Bronchial smooth muscle cell (primary cell): ENCODE results near the gene ABHD11. TPM values are rescaled to one million over a fixed set of nuclear protein-coding genes. Genes with fewer than 3 reads are reported as not detected.

Experiments
- total RNA-seq: library from RNA; depleted of rRNA; stranded (reverse); fragments of >200 nt; gene quantifications from 2 replicates; pipeline ENCODE4 v1.2.1, GENCODE V29; 2014

The ABHD11 gene
- total RNA-seq: 8.0 and 10.7 TPM in 2 replicates

GRCh38 chr7:73738612-73739386 lies at the start of gene ABHD11:
Gene ABHD11 (minus strand): TSS chr7:73738802. CDS start chr7:73738770, 32 bp downstream.

DNA sequence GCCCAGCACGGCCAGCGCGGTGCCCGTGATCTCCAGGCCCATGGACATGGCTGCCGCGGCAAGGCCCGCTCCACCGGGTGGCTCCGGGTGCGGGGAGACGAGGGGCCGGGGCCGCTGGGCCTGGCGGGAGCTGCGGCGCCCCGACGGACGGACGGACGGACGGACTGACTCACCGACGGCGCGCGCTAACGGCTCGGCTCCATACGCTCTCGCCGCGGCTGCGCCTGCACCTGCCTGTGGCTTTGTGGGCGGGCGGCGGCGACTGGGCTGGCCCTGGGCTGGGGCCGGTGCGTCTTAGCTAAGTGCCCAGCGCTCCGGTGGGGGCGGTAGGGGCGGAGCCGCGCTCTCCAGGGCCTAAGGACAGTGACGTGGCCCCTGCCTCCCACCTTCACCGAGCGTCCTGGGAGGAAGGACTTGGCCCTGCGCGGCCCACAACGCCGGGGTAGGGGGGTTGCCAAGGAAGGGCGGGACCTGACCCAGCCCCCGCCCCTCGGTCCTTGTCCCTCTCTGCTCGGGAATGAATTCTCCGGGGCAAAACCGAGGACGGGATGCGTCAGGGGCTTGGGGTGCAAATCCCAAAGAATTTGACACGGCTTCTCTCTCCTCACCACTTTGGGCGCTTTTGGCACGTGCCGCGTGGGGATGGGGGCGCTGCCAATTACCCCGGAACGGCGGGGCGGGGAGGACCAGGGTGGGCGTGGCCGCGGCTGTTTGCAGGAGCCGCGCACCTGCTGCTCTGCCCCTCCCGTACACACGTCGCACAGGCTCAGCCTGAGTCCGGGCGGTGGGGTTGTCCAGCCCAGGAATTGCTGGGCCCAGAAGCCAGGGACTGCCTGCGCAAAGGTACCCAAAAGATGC lies 31.6 kb upstream of the ABHD11 start, which contains the start of gene CLDN3:
CLDN3 (minus strand) TSS at position 269 of the 858 bp plus-strand sequence; CDS start at position 48, 221 bp downstream.

GRCh38 chr7:73718905-73719805 lies 19.4 kb downstream of the ABHD11 start, which contains the start of gene STX1A:
Gene STX1A (minus strand): TSS chr7:73719669. CDS start chr7:73719631, 38 bp downstream.

Other genes starting within 250 kb of the ABHD11 start
- 39.0 and 44.4 TPM in 2 replicates for gene BAZ1B, start 216.5 kb downstream of the ABHD11 start, total RNA-seq
- 11.2 and 11.7 TPM in 2 replicates for gene BCL7B, start 181.1 kb downstream of the ABHD11 start, total RNA-seq
- 53.1 and 69.5 TPM in 2 replicates for gene TBL2, start 160.2 kb downstream of the ABHD11 start, total RNA-seq
- 0.09 and 0.16 TPM in 2 replicates for gene MLXIPL, start 114.3 kb downstream of the ABHD11 start, total RNA-seq
- gene VPS37D, start 71.0 kb downstream of the ABHD11 start, total RNA-seq: 7.5 and 8.7 TPM in 2 replicates
- gene DNAJC30, start 55.3 kb downstream of the ABHD11 start, total RNA-seq: 1.6 and 1.9 TPM in 2 replicates
- 29.8 and 50.1 TPM in 2 replicates for gene BUD23, start 55.2 kb downstream of the ABHD11 start, total RNA-seq
- gene STX1A, start 19.1 kb downstream of the ABHD11 start, total RNA-seq: 16.5 and 37.4 TPM in 2 replicates
- under 0.01 TPM in 1 of 2 replicates, not detected in the other for gene CLDN3, start 31.5 kb upstream of the ABHD11 start, total RNA-seq
- 0.32 and 0.43 TPM in 2 replicates for gene CLDN4, start 92.2 kb upstream of the ABHD11 start, total RNA-seq
- gene METTL27, start 103.7 kb upstream of the ABHD11 start, total RNA-seq: 8.3 and 11.8 TPM in 2 replicates
- gene TMEM270, start 122.4 kb upstream of the ABHD11 start, total RNA-seq: 0.16 TPM in 1 of 2 replicates, not detected in the other